ENCODE measurements around the gene ASTN2. TPM values are rescaled to one million over a fixed set of nuclear protein-coding genes. Genes with fewer than 3 reads are reported as not detected.

The ASTN2 gene
- total RNA-seq, 6 experiments from 2014 or later = 0.91 to 3.1 (median 2.5) TPM

GRCh38 chr9:116425244-116425643 lies 989.6 kb downstream of the ASTN2 start:
- H3K27ac ChIP-seq = no peak overlapping the region
- H3K4me1 ChIP-seq = no peaks in the 10 kb centered on the region
- 83% methylated on average over 2 of the region's 2 CpGs for WGBS (ENCODE audit: insufficient coverage, low coverage, low lambda C conversion rate, missing lambda C conversion rate)
- no peaks in the 10 kb centered on the region for H3K36me3 ChIP-seq
- ATAC-seq (no peak), DNase-seq (no peak)
- H3K4me3 ChIP-seq = no peak overlapping the region
- no peak for TF ChIP-seq CTCF (IDR thresholded peaks at IDR 0.05)
- TF ChIP-seq POLR2A (IDR thresholded peaks at IDR 0.05) = no peak
- H3K27me3 ChIP-seq = no peaks in the 10 kb centered on the region
- no peaks in the 10 kb centered on the region for H3K9me3 ChIP-seq
- intact Hi-C loops (cut with DNase I) = no loop called here

- ATAC-seq = no peak
- 91% methylated on average over 1 of the region's 1 CpG for WGBS (ENCODE audit: insufficient coverage, low coverage, low lambda C conversion rate, missing lambda C conversion rate)
These were observed 991.7 kb downstream of the ASTN2 start for GRCh38 chr9:116423149-116423548.

GRCh38 chr9:116422119-116422979 lies 992.5 kb downstream of the ASTN2 start:
- Histone ChIP-seq H3K9me3 (no peaks in the 10 kb centered on the region), H3K36me3 (no peaks in the 10 kb centered on the region), H3K4me3 (no peak overlapping the region), H3K4me1 (no peaks in the 10 kb centered on the region), H3K27ac (no peak overlapping the region), H3K27me3 (no peaks in the 10 kb centered on the region)
- no peak for DNase-seq
- intact Hi-C loops (cut with DNase I) = no loop called here
- WGBS (ENCODE audit: insufficient coverage, low coverage, low lambda C conversion rate, missing lambda C conversion rate) = 75% methylated on average over 5 of the region's 5 CpGs
- TF ChIP-seq POLR2A (IDR thresholded peaks at IDR 0.05) (no peak), CTCF (IDR thresholded peaks at IDR 0.05) (no peak)
- no peak for ATAC-seq

More at GRCh38 chr9:116423149-116423548, 991.7 kb downstream of the ASTN2 start:
- TF ChIP-seq CTCF (IDR thresholded peaks at IDR 0.05) = no peak
- TF ChIP-seq POLR2A (IDR thresholded peaks at IDR 0.05) = no peak
- Histone ChIP-seq H3K9me3 (no peaks in the 10 kb centered on the region), H3K4me1 (no peaks in the 10 kb centered on the region), H3K27me3 (no peaks in the 10 kb centered on the region), H3K4me3 (no peak overlapping the region), H3K36me3 (no peaks in the 10 kb centered on the region), H3K27ac (no peak overlapping the region)
- no peak for DNase-seq
- intact Hi-C loops (cut with DNase I) = no loop called here

GRCh38 chr9:116420993-116421538 lies 993.8 kb downstream of the ASTN2 start:
- Histone ChIP-seq H3K27ac (no peak overlapping the region), H3K4me3 (no peak overlapping the region), H3K4me1 (no peaks in the 10 kb centered on the region), H3K36me3 (no peaks in the 10 kb centered on the region), H3K27me3 (no peaks in the 10 kb centered on the region), H3K9me3 (no peaks in the 10 kb centered on the region)
- DNase-seq (no peak), ATAC-seq (no peak)
- WGBS (ENCODE audit: insufficient coverage, low coverage, low lambda C conversion rate, missing lambda C conversion rate) = 83% methylated on average over 1 of the region's 1 CpG
- no peak for TF ChIP-seq CTCF (IDR thresholded peaks at IDR 0.05)
- TF ChIP-seq POLR2A (IDR thresholded peaks at IDR 0.05) = no peak
- intact Hi-C loops (cut with DNase I) = no loop called here

All from right lobe of liver (tissue), 6 donors.